ENCODE measurements around the gene BSCL2. TPM values are rescaled to one million over a fixed set of nuclear protein-coding genes. Genes with fewer than 3 reads are reported as not detected.
"Not testable (repeated sequence)": the region's sequence is repeated elsewhere in the genome, so short reads cannot be mapped to it uniquely, and the experiment has no call there.

The BSCL2 gene
- total RNA-seq, 1 experiment from 2014 or later: 82.1 TPM

DNA sequence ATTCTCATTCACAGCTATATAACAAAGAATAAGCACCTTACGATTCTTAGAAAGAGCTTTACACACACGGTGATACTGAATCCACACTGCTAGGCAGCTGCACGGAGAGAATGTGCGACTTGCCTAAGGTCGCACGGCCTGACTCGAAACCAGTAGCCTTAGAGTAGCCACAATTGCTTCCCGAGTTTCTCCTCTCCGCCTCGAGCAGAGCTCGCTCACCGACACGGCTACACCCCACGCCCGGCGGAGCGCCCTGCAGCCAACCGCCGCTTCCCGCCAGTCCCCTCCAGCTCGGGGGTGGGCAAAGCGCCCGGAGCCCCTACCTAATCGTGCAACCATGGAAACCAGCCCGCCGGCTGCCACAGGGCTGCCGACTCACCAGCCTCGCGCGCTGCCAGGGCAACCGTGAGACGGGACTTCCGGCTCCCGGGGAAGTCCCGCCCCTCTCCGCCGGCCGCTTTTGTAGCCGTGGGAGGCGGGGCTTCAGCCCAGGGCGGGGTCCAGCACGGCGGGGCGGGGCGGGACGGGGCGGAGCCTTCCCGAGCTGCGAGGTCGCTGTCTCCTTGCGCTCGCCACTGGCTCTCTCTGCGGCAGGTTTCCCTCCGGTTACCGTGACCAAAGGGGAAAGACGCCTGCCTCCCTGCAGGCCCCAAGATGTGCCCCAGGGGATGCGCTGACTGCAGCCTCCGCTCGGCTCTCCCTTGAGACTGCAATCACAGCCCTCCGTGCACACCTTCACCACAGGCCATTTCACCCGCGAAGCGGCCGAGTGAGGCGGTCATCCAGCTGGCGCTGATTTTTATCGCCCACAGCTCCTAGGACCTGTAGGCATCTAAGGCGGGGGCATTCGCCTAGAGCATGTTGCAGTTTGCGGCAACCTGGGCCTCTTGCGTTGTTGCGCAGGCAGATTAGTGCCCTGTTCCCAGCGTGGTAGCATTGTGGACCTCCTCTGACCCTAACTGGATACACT, 1.1 kb downstream of the BSCL2 start:
- ATAC-seq (peak; percentile 91), DNase-seq (ENCODE audit: low read depth, low spot score) (no peak)
- ChIA-PET POLR2A (interaction anchor here (0.6 kb wide), 1 partner anchor 1450 kb away, joined by 3 read pairs; no protein-coding TSS in a partner anchor), CTCF (interaction anchor here (1.0 kb wide), 1 partner anchor 25 kb away, joined by 3 read pairs; no protein-coding TSS in a partner anchor)
- in situ Hi-C loops (cut with HindIII; ENCODE audit: low pct_unique_long_range_greater_than_20kb, low sequenced_read_pairs): no loop called here
- Histone ChIP-seq H3K36me3 (ENCODE audit: control insufficient read depth, insufficient read depth, low read length) (no peaks in the 10 kb centered on the region; the same call in 1 of the 2 replicates), H3K27me3 (ENCODE audit: control insufficient read depth, insufficient read depth, low read length) (no peaks in the 10 kb centered on the region), H3K27ac (ENCODE audit: low read length) (peak overlapping the region; percentile 89), H3K9me3 (ENCODE audit: control insufficient read depth, insufficient read depth, low read depth, low read length) (no peaks in the 10 kb centered on the region), H3K4me3 (ENCODE audit: low read depth in 2 of 2, low read length in 2 of 2) (peak overlapping the region; percentile 77 to 89), H3K4me1 (ENCODE audit: control insufficient read depth, insufficient read depth, low read length) (peaks cover 23% of the 10 kb centered on the region)
- TF ChIP-seq SIN3A (IDR thresholded peaks at IDR 0.05; ENCODE audit: borderline replicate concordance, insufficient read depth, low read depth, low read length) (peak; percentile 74; the same call in 1 of the 2 replicates), POLR2AphosphoS5 (IDR thresholded peaks at IDR 0.05; ENCODE audit: low read depth, low read length) (peak; percentile 94)
- TF ChIP-seq, protein P1, sequence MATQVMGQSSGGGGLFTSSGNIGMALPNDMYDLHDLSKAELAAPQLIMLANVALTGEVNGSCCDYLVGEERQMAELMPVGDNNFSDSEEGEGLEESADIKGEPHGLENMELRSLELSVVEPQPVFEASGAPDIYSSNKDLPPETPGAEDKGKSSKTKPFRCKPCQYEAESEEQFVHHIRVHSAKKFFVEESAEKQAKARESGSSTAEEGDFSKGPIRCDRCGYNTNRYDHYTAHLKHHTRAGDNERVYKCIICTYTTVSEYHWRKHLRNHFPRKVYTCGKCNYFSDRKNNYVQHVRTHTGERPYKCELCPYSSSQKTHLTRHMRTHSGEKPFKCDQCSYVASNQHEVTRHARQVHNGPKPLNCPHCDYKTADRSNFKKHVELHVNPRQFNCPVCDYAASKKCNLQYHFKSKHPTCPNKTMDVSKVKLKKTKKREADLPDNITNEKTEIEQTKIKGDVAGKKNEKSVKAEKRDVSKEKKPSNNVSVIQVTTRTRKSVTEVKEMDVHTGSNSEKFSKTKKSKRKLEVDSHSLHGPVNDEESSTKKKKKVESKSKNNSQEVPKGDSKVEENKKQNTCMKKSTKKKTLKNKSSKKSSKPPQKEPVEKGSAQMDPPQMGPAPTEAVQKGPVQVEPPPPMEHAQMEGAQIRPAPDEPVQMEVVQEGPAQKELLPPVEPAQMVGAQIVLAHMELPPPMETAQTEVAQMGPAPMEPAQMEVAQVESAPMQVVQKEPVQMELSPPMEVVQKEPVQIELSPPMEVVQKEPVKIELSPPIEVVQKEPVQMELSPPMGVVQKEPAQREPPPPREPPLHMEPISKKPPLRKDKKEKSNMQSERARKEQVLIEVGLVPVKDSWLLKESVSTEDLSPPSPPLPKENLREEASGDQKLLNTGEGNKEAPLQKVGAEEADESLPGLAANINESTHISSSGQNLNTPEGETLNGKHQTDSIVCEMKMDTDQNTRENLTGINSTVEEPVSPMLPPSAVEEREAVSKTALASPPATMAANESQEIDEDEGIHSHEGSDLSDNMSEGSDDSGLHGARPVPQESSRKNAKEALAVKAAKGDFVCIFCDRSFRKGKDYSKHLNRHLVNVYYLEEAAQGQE (IDR thresholded peaks at IDR 0.05; ENCODE audit: insufficient read depth in 1 of 2, low read depth in 2 of 2, low read length in 1 of 2): no peak
- TF ChIP-seq, protein P2, sequence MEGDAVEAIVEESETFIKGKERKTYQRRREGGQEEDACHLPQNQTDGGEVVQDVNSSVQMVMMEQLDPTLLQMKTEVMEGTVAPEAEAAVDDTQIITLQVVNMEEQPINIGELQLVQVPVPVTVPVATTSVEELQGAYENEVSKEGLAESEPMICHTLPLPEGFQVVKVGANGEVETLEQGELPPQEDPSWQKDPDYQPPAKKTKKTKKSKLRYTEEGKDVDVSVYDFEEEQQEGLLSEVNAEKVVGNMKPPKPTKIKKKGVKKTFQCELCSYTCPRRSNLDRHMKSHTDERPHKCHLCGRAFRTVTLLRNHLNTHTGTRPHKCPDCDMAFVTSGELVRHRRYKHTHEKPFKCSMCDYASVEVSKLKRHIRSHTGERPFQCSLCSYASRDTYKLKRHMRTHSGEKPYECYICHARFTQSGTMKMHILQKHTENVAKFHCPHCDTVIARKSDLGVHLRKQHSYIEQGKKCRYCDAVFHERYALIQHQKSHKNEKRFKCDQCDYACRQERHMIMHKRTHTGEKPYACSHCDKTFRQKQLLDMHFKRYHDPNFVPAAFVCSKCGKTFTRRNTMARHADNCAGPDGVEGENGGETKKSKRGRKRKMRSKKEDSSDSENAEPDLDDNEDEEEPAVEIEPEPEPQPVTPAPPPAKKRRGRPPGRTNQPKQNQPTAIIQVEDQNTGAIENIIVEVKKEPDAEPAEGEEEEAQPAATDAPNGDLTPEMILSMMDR (IDR thresholded peaks at IDR 0.05): no peak
- intact Hi-C loops (cut with micrococcal nuclease; ENCODE audit: unreplicated experiment): no loop called here
- no TSS peak for BruUV-seq (replicated peaks)

DNA sequence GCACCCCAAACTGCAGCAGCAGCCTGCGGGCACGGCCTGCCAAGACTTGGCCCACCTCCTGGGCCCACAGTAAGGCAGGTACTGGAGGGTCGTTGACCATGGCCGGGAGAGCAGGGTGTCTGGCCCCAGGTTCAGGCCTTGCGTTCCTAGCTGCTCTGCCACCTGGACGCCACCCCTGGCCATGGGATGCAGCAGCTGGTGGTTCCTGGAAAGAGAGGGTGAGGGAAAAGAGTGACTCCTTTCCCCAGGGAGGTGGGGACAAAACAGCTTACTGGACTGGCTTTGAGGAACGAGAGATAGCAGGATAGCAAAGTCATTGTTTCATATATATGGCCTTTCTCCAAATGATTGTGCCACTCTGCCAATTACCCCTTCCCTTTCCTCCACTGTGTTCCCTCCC, 1.8 kb downstream of the BSCL2 start:
- H3K9me3 ChIP-seq (ENCODE audit: control insufficient read depth, insufficient read depth, low read depth, low read length): no peaks in the 10 kb centered on the region
- peak overlapping the region; percentile 77 to 89 for H3K4me3 ChIP-seq (ENCODE audit: low read depth in 2 of 2, low read length in 2 of 2)
- no TSS peak for BruUV-seq (replicated peaks)
- peak overlapping the region; percentile 89 for H3K27ac ChIP-seq (ENCODE audit: low read length)
- no peaks in the 10 kb centered on the region; the same call in 1 of the 2 replicates for H3K36me3 ChIP-seq (ENCODE audit: control insufficient read depth, insufficient read depth, low read length)
- DNase-seq (ENCODE audit: low read depth, low spot score): no peak
- no peak for TF ChIP-seq SIN3A (IDR thresholded peaks at IDR 0.05; ENCODE audit: borderline replicate concordance, insufficient read depth, low read depth, low read length)
- TF ChIP-seq TCF7L2 (IDR thresholded peaks at IDR 0.05; ENCODE audit: low read depth, low read length): no peak
- no peak for TF ChIP-seq POLR2AphosphoS5 (IDR thresholded peaks at IDR 0.05; ENCODE audit: low read depth, low read length)
- TF ChIP-seq, protein P1 (IDR thresholded peaks at IDR 0.05; ENCODE audit: insufficient read depth in 1 of 2, low read depth in 2 of 2, low read length in 1 of 2): no peak
- TF ChIP-seq, protein P2 (IDR thresholded peaks at IDR 0.05): no peak
- H3K4me1 ChIP-seq (ENCODE audit: control insufficient read depth, insufficient read depth, low read length): peaks cover 23% of the 10 kb centered on the region
- POLR2A ChIA-PET: interaction anchor here (0.5 to 0.6 kb wide), 2 partner anchors 67 to 95 kb away, joined by 3 to 8 read pairs; no protein-coding TSS in a partner anchor
- intact Hi-C loops (cut with micrococcal nuclease; ENCODE audit: unreplicated experiment) (no loop called here), in situ Hi-C loops (cut with HindIII; ENCODE audit: low pct_unique_long_range_greater_than_20kb, low sequenced_read_pairs) (no loop called here)
- CTCF ChIA-PET: interaction anchor here (1.0 kb wide), 1 partner anchor 24 kb away, joined by 3 read pairs; no protein-coding TSS in a partner anchor
- no peaks in the 10 kb centered on the region for H3K27me3 ChIP-seq (ENCODE audit: control insufficient read depth, insufficient read depth, low read length)
- ATAC-seq: no peak

DNA sequence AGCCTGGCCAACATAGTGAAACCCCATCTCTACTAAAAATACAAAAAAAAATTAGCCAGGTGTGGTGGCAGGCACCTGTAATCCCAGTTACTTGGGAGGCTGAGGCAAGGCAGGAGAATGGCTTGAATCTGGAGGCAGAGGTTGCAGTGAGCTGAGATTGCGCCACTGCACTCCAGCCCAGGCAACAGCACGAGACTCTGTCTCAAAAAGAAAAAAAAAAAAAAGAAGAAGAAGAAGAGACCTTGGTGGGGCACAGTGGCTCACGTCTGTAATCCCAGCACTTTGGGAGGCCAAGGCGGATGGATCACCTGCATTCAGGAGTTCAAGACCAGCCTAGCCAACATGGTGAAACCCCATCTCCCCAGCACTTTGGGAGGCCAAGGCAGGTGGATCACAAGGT, 3.3 kb downstream of the BSCL2 start:
- CTCF ChIA-PET: interaction anchor here (0.6 kb wide), 1 partner anchor 44 kb away, joined by 6 read pairs; no protein-coding TSS in a partner anchor
- in situ Hi-C loops (cut with HindIII; ENCODE audit: low pct_unique_long_range_greater_than_20kb, low sequenced_read_pairs); BruUV-seq (replicated peaks): not testable (repeated sequence)

More for the DNA sequence above, 3.3 kb downstream of the BSCL2 start:
- ATAC-seq; H3K4me3 ChIP-seq (ENCODE audit: low read depth in 2 of 2, low read length in 2 of 2); DNase-seq (ENCODE audit: low read depth, low spot score); H3K27me3 ChIP-seq (ENCODE audit: control insufficient read depth, insufficient read depth, low read length); intact Hi-C loops (cut with micrococcal nuclease; ENCODE audit: unreplicated experiment); H3K27ac ChIP-seq (ENCODE audit: low read length); H3K36me3 ChIP-seq (ENCODE audit: control insufficient read depth, insufficient read depth, low read length); H3K9me3 ChIP-seq (ENCODE audit: control insufficient read depth, insufficient read depth, low read depth, low read length): not testable (repeated sequence)
- peaks cover 17% of the 10 kb centered on the region for H3K4me1 ChIP-seq (ENCODE audit: control insufficient read depth, insufficient read depth, low read length)
- POLR2A ChIA-PET: interaction anchor here (0.6 kb wide), 2 partner anchors 20 to 161 kb away, joined by 6 to 13 read pairs; no protein-coding TSS in a partner anchor

Data from Panc1 (cell line).